GM13976 (cell line): Measurements from ENCODE around the gene UBE2I.

Source experiments
- DNase-seq: peaks from one replicate; pipeline ENCODE4 v3.0.0; 2012; ENCODE audit warnings: low spot score
- CTCF ChIP-seq: IDR thresholded peaks from 2 replicates; pipeline ENCODE4 v1.5.1; 2012; ENCODE audit warnings: borderline replicate concordance, mild to moderate bottlenecking; ENCODE audit not compliant: insufficient read depth; ENCODE audit errors: extremely low read depth, missing control alignments, control extremely low read depth
- in situ Hi-C: fragments of 300-500 bp; cut with MboI; formaldehyde crosslinking; loops from one replicate; pipeline ENCODE4 v1.12.0; 2022; ENCODE audit warnings: low sequenced_read_pairs, mixed read lengths, inconsistent platforms; ENCODE audit not compliant: unreplicated experiment

The UBE2I gene

GRCh38 chr16:1375741-1376410 is 66.4 kb downstream of the UBE2I start:
- no peak for TF ChIP-seq CTCF
- DNase-seq: no peak
- in situ Hi-C loops: no loop called here
